ENCODE results near the gene TRIM61.
"Not testable (repeated sequence)": the region's sequence is repeated elsewhere in the genome, so short reads cannot be mapped to it uniquely, and the experiment has no call there.

Gene TRIM61

DNA sequence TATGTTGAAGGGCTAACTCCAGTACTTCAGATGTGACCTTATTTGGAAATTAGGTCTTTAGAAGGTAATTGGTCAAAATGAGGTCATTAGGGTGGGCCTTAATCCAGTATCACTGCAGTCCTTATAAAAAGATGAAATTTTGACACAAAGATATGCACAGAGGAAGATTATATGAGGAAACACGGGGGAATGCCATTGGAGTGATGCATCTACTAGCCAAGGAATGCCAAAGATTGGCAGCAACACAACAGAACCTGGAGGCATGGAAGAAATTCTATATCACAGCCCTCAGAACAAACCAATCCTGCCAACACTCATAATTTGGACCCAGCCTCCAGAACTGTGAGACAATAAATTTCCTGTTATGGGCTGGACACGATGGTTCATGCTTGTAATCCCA lies 17.6 kb downstream of the TRIM61 start:
- FAIRE-seq (no peak), DNase-seq (ENCODE audit: extremely low spot score, insufficient read length, low read depth) (no peak)

DNA sequence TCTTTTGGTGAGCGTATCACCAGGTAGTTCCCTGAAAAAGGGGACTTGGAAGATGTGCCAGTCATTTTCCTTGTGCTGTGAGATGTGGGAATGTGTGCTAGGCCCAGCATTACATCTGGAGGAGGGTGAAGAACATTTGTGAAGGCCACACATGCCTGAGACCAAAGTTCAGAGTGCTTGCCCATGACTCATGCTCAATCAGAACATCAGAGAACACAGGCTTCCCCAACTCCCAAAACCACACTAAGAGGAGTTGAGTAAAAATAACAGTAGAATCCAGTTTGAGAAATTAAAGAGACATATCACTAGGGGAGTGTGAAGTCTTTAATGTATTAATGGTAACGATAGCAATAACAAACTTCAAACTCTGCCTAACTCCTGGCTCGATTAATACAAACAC lies 18.0 kb downstream of the TRIM61 start:
- DNase-seq (ENCODE audit: extremely low spot score, insufficient read length, low read depth); FAIRE-seq: not testable (repeated sequence)

GRCh38 chr4:164956766-164957643 lies 20.5 kb downstream of the TRIM61 start:
- peak; percentile 98 for FAIRE-seq
- DNase-seq (ENCODE audit: extremely low spot score, insufficient read length, low read depth): peak; percentile 76

DNA sequence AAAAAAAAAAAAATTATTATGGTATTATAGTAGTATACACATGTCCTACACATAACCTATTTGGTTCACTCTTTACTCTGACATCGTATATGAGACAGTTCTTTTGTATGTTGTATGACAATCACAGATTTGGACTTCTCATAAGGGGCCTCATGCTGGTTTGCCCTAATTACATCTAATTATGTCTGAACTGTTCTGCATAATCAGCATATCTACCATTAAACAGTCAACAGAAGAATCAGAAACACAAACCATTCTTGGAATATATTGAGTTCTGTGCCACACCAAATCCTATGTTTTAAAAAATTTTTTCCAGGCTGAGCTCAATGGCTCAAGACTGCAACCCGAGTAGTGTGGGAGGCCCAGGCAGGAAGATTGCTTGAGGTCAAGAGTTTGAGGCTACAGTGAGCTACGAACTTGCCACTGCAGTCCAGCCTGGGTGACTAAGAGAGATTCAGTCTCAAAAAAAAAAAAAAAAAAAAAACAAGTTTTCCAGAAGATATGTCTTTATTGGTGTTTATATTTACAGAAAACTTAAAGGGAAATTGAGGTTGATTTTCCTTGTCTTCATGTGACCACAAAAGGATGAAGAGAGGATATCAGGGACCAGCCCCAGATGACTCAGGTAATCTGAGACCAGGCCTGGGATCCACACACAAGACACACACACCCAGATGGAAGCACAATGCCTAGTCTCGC lies 22.2 kb downstream of the TRIM61 start:
- DNase-seq (ENCODE audit: extremely low spot score, insufficient read length, low read depth) (no peak), FAIRE-seq (no peak)

GRCh38 chr4:164952551-164952950 lies 24.9 kb downstream of the TRIM61 start:
- DNase-seq (ENCODE audit: extremely low spot score, insufficient read length, low read depth) (no peak), FAIRE-seq (no peak)

DNA sequence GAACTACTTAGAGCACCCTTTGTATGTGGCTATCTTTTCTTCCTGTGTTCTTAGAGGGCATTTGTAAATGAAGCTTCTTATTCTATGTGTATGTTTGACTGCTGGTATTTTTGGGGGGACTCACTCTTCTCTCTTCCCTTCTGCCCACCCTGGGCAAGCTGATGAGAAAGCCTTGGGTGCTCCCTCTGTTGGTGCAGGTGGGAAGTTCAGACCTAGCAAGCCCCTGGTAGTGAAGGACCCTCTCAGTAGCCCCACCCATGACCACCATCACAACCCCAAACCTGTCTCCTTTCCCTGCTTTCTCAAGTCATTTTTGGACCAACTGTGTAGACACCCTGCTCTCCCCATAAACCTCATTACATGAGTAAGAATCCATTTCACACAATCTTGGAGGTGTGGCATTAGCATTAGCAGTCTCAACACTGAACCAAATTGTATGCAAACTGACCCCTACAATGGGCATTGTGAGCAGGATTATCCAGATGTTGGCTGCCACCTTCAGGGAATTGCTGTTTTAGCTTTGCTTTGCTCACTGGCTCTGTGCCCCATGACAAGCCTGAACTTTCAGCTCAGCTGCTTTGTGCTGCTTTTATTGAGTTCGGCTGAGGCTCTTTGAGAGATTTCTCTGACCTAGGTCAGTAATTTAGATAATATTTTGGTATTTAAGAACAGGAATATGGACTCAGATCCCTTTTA lies 27.9 kb downstream of the TRIM61 start:
- peak; percentile 72 for FAIRE-seq
- no peak for DNase-seq (ENCODE audit: extremely low spot score, insufficient read length, low read depth)

- DNase-seq (ENCODE audit: extremely low spot score, insufficient read length, low read depth) (no peak), FAIRE-seq (no peak)
Observed at GRCh38 chr4:164948975-164949374, 28.5 kb downstream of the TRIM61 start.

GRCh38 chr4:164948006-164948405 lies 29.5 kb downstream of the TRIM61 start:
- DNase-seq (ENCODE audit: extremely low spot score, insufficient read length, low read depth): not testable (repeated sequence)
- FAIRE-seq: peak; percentile 68

DNA sequence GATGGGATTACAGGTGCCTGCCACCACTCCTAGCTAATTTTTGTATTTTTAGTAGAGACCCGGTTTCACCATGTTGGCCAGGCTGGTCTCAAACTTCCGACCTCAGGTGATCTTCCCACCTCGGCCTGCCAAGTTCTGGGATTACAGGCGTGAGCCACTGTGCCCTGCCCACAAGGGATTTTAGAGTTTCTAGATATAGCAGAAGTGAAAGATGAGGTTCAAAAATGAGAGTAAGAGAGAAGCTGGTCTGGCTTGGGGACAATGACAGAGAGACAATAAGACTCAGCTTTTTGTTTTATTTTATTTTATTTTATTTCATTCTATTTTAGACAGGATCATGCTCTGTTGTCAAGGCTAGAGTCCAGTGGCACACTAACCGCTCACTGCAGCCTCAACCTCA lies 30.6 kb downstream of the TRIM61 start:
- DNase-seq (ENCODE audit: extremely low spot score, insufficient read length, low read depth) (no peak), FAIRE-seq (no peak)

GRCh38 chr4:164945146-164945545 lies 32.3 kb downstream of the TRIM61 start:
- FAIRE-seq (no peak), DNase-seq (ENCODE audit: extremely low spot score, insufficient read length, low read depth) (no peak)

DNA sequence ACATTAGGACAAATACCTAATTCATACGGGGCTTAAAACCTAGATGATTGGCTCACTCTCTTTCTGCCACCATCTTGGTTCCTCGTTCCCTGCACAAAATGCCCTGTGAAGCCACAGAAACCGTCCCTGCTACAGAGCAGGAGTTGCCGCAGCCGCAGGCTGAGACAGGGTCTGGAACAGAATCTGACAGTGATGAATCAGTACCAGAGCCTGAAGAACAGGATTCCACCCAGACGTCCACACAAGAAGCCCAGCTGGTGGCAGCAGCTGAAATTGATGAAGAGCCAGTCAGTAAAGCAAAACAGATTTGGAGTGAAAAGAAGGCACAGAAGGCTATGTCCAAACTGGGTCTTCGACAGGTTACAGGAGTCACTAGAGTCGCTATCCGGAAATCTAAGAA lies 34.3 kb downstream of the TRIM61 start:
- DNase-seq (ENCODE audit: extremely low spot score, insufficient read length, low read depth) (no peak), FAIRE-seq (no peak)

DNA sequence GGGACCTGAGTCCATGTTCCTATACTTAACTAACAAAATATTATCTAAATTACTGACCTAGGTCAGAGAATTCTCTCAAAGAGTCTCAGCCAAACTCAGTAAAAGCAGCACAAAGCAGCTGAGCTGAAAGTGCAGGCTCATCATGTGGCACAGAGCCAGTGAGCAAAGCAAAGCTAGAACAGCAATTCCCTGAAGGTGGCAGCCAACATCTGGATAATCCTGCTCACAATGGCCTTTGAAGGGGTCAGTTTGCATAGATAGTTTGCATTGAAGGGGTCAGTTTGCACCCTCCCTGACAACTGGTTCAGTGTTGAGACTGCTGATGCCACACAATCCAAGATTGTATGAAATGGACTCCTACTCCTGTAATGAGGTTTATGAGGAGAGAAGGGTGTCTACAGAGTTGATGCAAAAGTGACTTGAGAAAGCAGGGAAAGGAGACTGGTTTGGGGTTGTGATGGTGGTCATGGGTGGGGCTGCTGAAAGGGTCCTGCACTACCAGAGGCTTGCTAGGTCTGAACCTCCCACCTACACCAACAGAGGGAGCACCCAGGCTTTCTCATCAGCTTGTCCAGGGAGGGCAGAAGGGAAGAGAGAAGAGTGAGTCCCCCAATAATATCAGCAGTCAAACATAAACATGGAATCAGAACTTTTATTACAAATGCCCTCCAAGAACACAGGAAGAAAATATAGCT lies 39.7 kb downstream of the TRIM61 start:
- FAIRE-seq: peak; percentile 83
- DNase-seq (ENCODE audit: extremely low spot score, insufficient read length, low read depth): no peak

- DNase-seq (ENCODE audit: extremely low spot score, insufficient read length, low read depth): not testable (repeated sequence)
- peak; percentile 93 for FAIRE-seq
Observed at GRCh38 chr4:164935865-164936606, 41.4 kb downstream of the TRIM61 start.

- no peak for FAIRE-seq
- DNase-seq (ENCODE audit: extremely low spot score, insufficient read length, low read depth): no peak
Observed at GRCh38 chr4:164935363-164935762, 42.1 kb downstream of the TRIM61 start.

DNA sequence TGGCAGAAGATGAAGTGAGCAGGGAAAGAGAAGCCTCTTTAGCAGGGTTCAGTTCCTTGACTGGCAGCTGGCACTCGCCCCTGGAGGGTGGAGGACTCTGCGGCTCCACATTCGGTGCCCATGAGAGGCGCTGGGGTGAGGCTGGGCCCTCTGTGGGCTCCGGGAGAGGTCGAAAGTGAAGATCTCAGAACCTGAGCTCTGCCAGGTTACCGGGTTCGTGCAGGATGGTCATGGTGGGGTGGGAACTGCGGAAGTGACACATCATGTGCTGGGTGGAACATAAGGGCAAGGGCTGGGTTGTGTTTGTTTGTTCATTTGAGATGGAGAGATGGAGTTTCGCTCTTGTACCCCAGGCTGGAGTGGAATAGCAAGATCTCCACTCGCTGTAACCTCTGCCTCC lies 44.2 kb downstream of the TRIM61 start:
- DNase-seq (ENCODE audit: extremely low spot score, insufficient read length, low read depth): no peak
- no peak for FAIRE-seq

- no peak for FAIRE-seq
- DNase-seq (ENCODE audit: extremely low spot score, insufficient read length, low read depth): no peak
Observed at GRCh38 chr4:164931551-164932324, 45.7 kb downstream of the TRIM61 start.

DNA sequence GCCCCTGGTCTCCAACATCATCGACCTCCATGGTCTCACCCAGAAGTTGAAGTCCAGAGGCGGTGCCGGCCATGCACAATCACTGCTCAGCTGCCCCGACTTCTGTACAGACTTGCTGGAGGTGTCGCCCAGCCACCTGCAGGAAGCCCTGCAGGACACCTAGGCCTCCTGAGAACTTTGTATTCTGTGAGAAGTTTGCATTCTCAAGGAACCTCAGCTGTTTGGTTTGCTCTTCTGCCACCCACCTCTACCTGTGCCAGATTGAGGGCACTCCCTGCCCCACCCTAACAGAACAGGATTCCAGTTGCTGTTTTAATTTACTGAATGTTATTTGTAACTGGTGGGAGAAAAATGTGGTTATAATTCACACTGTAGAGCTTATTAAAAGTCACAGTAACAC lies 46.8 kb downstream of the TRIM61 start:
- no peak for FAIRE-seq
- no peak for DNase-seq (ENCODE audit: extremely low spot score, insufficient read length, low read depth)

GRCh38 chr4:164927101-164927500 lies 50.4 kb downstream of the TRIM61 start:
- peak; percentile 56 for FAIRE-seq
- not testable (repeated sequence) for DNase-seq (ENCODE audit: extremely low spot score, insufficient read length, low read depth)

GRCh38 chr4:164926301-164926700 lies 51.2 kb downstream of the TRIM61 start:
- FAIRE-seq (peak; percentile 35), DNase-seq (ENCODE audit: extremely low spot score, insufficient read length, low read depth) (no peak)
